Activated T-helper 17 cell treated with anti-CD3 and anti-CD28 coated beads, Interleukin-2, amount 50 U/mL, for 72 hours (primary cell): Measurements from ENCODE around the gene CNDP2. TPM values are rescaled to one million over a fixed set of nuclear protein-coding genes. Genes with fewer than 3 reads are reported as not detected.
"Not testable (repeated sequence)": the region's sequence is repeated elsewhere in the genome, so short reads cannot be mapped to it uniquely, and the experiment has no call there.

Experiments
- ATAC-seq: fragments of 150-1000 bp; cut with Tn5 transposase; replicated peaks from 2 replicates; pipeline ENCODE4 v1.10.0; 2021; ENCODE audit warnings: mild to moderate bottlenecking, moderate library complexity
- H3K27ac Mint-ChIP-seq: one replicate; pipeline ENCODE4 v1.8.0; 2022; ENCODE audit warnings: mixed read lengths
- H3K27me3 Mint-ChIP-seq: one replicate; pipeline ENCODE4 v1.8.0; 2022; ENCODE audit warnings: mixed read lengths
- H3K36me3 Mint-ChIP-seq: one replicate; pipeline ENCODE4 v1.8.0; 2022; ENCODE audit warnings: low read depth, mild to moderate bottlenecking, mixed read lengths
- H3K4me1 Mint-ChIP-seq: one replicate; pipeline ENCODE4 v1.8.0; 2022; ENCODE audit warnings: mixed read lengths
- H3K4me3 Mint-ChIP-seq: one replicate; pipeline ENCODE4 v1.8.0; 2022; ENCODE audit warnings: mild to moderate bottlenecking, mixed read lengths
- H3K9me3 Mint-ChIP-seq: one replicate; pipeline ENCODE4 v1.8.0; 2022; ENCODE audit warnings: mixed read lengths
- total RNA-seq, 2 donors: library from RNA; stranded (reverse); gene quantifications; one replicate each; pipeline ENCODE4 v1.2.3, GENCODE V29; 2022

The CNDP2 gene
- total RNA-seq, 2 donors from 2014 or later, result 141 to 217 TPM

GRCh38 chr18:74500372-74500771 is 4.2 kb downstream of the CNDP2 start:
- Mint-ChIP-seq H3K9me3 (no peaks in the 10 kb centered on the region), H3K4me3 (peak overlapping the region; percentile 93), H3K4me1 (peaks cover 4% of the 10 kb centered on the region), H3K27ac (peak overlapping the region; percentile 99), H3K27me3 (no peaks in the 10 kb centered on the region), H3K36me3 (peaks cover 77% of the 10 kb centered on the region)
- no peak for ATAC-seq

- H3K4me3 Mint-ChIP-seq, result peak overlapping the region; percentile 93
- not testable (repeated sequence) for H3K9me3 Mint-ChIP-seq, ATAC-seq, H3K4me1 Mint-ChIP-seq, H3K27me3 Mint-ChIP-seq
- peak overlapping the region; percentile 99 for H3K27ac Mint-ChIP-seq
- H3K36me3 Mint-ChIP-seq, result peaks cover 79% of the 10 kb centered on the region
Measured at GRCh38 chr18:74500774-74501173, 4.6 kb downstream of the CNDP2 start.

DNA sequence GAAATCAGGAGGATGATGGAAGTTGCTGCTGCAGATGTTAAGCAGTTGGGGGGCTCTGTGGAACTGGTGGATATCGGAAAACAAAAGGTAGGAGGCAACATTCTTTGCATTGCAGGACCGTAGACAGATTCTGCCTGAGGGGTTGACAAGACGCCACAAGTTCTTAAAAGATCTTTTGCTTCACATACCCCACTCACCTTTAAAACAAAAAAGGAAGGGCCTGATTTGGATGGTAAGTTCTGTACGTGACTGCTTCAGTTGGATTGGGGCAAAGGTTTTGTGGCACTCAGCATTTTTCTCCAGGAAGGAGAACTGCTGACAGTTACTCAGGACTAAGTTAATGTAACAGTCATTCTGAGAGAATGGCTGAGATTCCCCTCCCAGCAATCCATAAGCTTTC is 5.2 kb downstream of the CNDP2 start:
- peaks cover 79% of the 10 kb centered on the region for H3K36me3 Mint-ChIP-seq
- peak overlapping the region; percentile 14 for H3K27ac Mint-ChIP-seq
- no peaks in the 10 kb centered on the region for H3K9me3 Mint-ChIP-seq
- no peak for ATAC-seq
- peak overlapping the region; percentile 93 for H3K4me3 Mint-ChIP-seq
- H3K27me3 Mint-ChIP-seq, result no peaks in the 10 kb centered on the region
- H3K4me1 Mint-ChIP-seq, result peaks cover 4% of the 10 kb centered on the region

- H3K4me3 Mint-ChIP-seq, result no peak overlapping the region
- no peak for ATAC-seq
- H3K9me3 Mint-ChIP-seq, result no peaks in the 10 kb centered on the region
- H3K36me3 Mint-ChIP-seq, result peaks cover 86% of the 10 kb centered on the region
- no peak overlapping the region for H3K27ac Mint-ChIP-seq
- no peaks in the 10 kb centered on the region for H3K27me3 Mint-ChIP-seq
- peaks cover 4% of the 10 kb centered on the region for H3K4me1 Mint-ChIP-seq
Measured at GRCh38 chr18:74503137-74503536, 7.0 kb downstream of the CNDP2 start.

GRCh38 chr18:74505776-74506175 is 9.6 kb downstream of the CNDP2 start:
- Mint-ChIP-seq H3K4me3 (no peak overlapping the region), H3K27ac (no peak overlapping the region), H3K4me1 (no peaks in the 10 kb centered on the region), H3K9me3 (no peaks in the 10 kb centered on the region), H3K36me3 (peaks cover 93% of the 10 kb centered on the region), H3K27me3 (no peaks in the 10 kb centered on the region)
- ATAC-seq, result no peak

GRCh38 chr18:74506448-74507084 is 10.4 kb downstream of the CNDP2 start:
- Mint-ChIP-seq H3K9me3 (no peaks in the 10 kb centered on the region), H3K27me3 (no peaks in the 10 kb centered on the region), H3K27ac (peak overlapping the region; percentile 69), H3K4me1 (no peaks in the 10 kb centered on the region), H3K4me3 (no peak overlapping the region), H3K36me3 (peaks cover 93% of the 10 kb centered on the region)
- ATAC-seq, result no peak

- no peaks in the 10 kb centered on the region for H3K4me1 Mint-ChIP-seq
- no peaks in the 10 kb centered on the region for H3K27me3 Mint-ChIP-seq
- H3K27ac Mint-ChIP-seq, result peak overlapping the region; percentile 69
- no peak for ATAC-seq
- H3K4me3 Mint-ChIP-seq, result no peak overlapping the region
- no peaks in the 10 kb centered on the region for H3K9me3 Mint-ChIP-seq
- H3K36me3 Mint-ChIP-seq, result peaks cover 93% of the 10 kb centered on the region
Measured at GRCh38 chr18:74507097-74507881, 11.1 kb downstream of the CNDP2 start.

- H3K4me1 Mint-ChIP-seq, result peaks cover 3% of the 10 kb centered on the region
- no peak overlapping the region for H3K4me3 Mint-ChIP-seq
- no peaks in the 10 kb centered on the region for H3K27me3 Mint-ChIP-seq
- H3K27ac Mint-ChIP-seq, result no peak overlapping the region
- H3K9me3 Mint-ChIP-seq, result no peaks in the 10 kb centered on the region
- peaks cover 93% of the 10 kb centered on the region for H3K36me3 Mint-ChIP-seq
- ATAC-seq, result no peak
Measured at GRCh38 chr18:74507927-74508326, 11.8 kb downstream of the CNDP2 start.

DNA sequence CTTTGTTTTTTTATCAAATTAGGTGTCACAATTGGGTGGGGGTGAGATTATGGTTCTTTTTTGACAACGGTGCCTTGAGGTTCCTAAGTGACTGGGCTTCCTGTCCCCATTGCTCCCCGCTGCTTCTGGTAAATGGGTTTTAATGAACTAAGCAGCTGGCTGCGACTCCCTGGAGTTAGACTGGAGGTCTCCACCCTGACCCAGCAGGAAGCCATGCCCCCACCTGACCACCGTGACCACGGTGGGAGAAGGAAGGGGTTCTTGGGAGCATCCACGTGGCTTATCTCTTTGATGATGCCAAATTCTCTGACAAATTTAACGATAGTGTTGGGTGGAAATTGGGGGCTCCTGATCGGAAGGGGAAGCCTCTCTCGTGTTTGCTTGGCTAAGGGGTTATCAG is 12.2 kb downstream of the CNDP2 start:
- Mint-ChIP-seq H3K9me3 (no peaks in the 10 kb centered on the region), H3K4me3 (no peak overlapping the region), H3K4me1 (peaks cover 4% of the 10 kb centered on the region), H3K27ac (no peak overlapping the region), H3K36me3 (peaks cover 93% of the 10 kb centered on the region), H3K27me3 (no peaks in the 10 kb centered on the region)
- ATAC-seq, result no peak

DNA sequence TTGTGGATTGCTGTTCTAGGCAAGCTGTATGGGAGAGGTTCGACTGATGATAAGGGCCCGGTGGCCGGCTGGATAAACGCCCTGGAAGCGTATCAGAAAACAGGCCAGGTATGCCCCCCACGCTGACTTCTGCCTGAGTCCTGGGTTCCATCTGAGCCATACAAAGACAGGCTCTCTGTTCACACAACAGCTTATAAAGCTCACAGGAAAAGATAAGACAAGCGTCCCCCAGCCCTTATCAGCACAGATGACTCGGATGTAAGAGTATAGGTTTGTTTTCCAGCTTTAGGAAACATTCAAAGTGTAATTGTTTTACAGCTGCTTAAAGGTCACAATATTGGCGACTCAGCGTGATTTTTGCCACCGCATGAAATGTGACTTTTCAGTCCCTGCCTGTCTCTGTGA is 12.7 kb downstream of the CNDP2 start:
- peaks cover 94% of the 10 kb centered on the region for H3K36me3 Mint-ChIP-seq
- no peak overlapping the region for H3K4me3 Mint-ChIP-seq
- no peak for ATAC-seq
- peaks cover 4% of the 10 kb centered on the region for H3K4me1 Mint-ChIP-seq
- no peaks in the 10 kb centered on the region for H3K27me3 Mint-ChIP-seq
- H3K27ac Mint-ChIP-seq, result no peak overlapping the region
- no peaks in the 10 kb centered on the region for H3K9me3 Mint-ChIP-seq

- ATAC-seq, result no peak
- Mint-ChIP-seq H3K27ac (no peak overlapping the region), H3K9me3 (no peaks in the 10 kb centered on the region), H3K27me3 (no peaks in the 10 kb centered on the region), H3K36me3 (peaks cover 98% of the 10 kb centered on the region), H3K4me3 (no peak overlapping the region), H3K4me1 (peaks cover 4% of the 10 kb centered on the region)
Measured at GRCh38 chr18:74509856-74510769, 13.9 kb downstream of the CNDP2 start.

DNA sequence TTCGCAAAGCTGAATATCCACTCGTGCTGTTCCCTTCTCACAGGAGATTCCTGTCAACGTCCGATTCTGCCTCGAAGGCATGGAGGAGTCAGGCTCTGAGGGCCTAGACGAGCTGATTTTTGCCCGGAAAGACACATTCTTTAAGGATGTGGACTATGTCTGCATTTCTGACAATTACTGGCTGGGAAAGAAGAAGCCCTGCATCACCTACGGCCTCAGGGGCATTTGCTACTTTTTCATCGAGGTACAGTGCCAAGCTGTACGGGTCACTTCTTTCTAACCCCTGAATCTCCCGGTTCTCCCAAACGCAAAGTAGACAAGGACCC is 14.6 kb downstream of the CNDP2 start:
- no peak overlapping the region for H3K4me3 Mint-ChIP-seq
- no peak overlapping the region for H3K27ac Mint-ChIP-seq
- H3K27me3 Mint-ChIP-seq, result no peaks in the 10 kb centered on the region
- H3K4me1 Mint-ChIP-seq, result peaks cover 4% of the 10 kb centered on the region
- H3K9me3 Mint-ChIP-seq, result no peaks in the 10 kb centered on the region
- H3K36me3 Mint-ChIP-seq, result peaks cover 95% of the 10 kb centered on the region
- ATAC-seq, result no peak

- peaks cover 4% of the 10 kb centered on the region for H3K4me1 Mint-ChIP-seq
- H3K4me3 Mint-ChIP-seq, result no peak overlapping the region
- H3K9me3 Mint-ChIP-seq, result no peaks in the 10 kb centered on the region
- ATAC-seq, result no peak
- no peaks in the 10 kb centered on the region for H3K27me3 Mint-ChIP-seq
- H3K27ac Mint-ChIP-seq, result no peak overlapping the region
- peaks cover 96% of the 10 kb centered on the region for H3K36me3 Mint-ChIP-seq
Measured at GRCh38 chr18:74511823-74512222, 15.7 kb downstream of the CNDP2 start.

GRCh38 chr18:74512321-74513053 is 16.3 kb downstream of the CNDP2 start:
- Mint-ChIP-seq H3K4me1 (peaks cover 4% of the 10 kb centered on the region), H3K4me3 (no peak overlapping the region), H3K27ac (no peak overlapping the region), H3K9me3 (no peaks in the 10 kb centered on the region), H3K36me3 (peaks cover 96% of the 10 kb centered on the region), H3K27me3 (no peaks in the 10 kb centered on the region)
- no peak for ATAC-seq
